ENCODE measurements around the gene KIAA1328. TPM values are rescaled to one million over a fixed set of nuclear protein-coding genes. Genes with fewer than 3 reads are reported as not detected.

The KIAA1328 gene
- total RNA-seq, 1 donor from 2014 or later = 8.4 TPM

DNA sequence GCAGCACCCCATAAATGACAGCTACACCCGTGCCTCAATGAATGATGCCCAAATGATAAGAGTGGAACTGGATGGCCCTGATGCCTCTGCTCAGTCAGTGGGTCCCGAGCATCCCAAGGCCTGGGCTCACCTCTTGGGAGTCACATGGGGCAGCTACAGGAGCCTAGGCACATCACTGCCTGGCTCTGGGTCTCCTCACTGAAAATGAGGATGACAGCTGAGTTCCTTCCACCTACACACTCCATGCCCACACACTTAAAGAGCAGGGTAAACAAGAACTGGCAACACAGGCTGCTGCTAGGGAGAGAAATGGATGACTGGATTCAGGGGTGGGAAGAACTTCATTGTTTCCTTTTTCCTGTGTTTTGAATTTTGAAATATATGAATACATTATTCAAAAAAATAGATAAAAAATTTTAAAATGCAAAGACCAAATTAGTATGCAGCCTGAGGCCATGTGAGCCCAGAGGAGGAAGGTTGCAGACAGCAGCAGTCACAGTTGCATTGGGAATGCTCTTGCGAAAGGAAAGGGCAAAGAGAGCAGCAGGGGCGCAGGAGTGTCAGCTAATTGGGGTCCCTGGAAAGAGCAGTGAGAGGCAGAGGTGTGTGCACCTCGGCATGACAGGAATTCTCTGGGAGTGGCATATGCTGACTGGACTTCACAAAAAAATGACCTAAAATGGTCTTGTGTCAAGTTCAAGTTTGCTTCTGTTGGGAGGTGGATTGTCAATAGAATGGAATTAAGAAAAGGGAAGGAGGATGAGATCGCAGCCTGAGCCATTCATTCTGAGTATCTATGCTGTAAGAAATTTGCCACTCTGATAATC lies 409.6 kb downstream of the KIAA1328 start:
- TF ChIP-seq, protein P1, sequence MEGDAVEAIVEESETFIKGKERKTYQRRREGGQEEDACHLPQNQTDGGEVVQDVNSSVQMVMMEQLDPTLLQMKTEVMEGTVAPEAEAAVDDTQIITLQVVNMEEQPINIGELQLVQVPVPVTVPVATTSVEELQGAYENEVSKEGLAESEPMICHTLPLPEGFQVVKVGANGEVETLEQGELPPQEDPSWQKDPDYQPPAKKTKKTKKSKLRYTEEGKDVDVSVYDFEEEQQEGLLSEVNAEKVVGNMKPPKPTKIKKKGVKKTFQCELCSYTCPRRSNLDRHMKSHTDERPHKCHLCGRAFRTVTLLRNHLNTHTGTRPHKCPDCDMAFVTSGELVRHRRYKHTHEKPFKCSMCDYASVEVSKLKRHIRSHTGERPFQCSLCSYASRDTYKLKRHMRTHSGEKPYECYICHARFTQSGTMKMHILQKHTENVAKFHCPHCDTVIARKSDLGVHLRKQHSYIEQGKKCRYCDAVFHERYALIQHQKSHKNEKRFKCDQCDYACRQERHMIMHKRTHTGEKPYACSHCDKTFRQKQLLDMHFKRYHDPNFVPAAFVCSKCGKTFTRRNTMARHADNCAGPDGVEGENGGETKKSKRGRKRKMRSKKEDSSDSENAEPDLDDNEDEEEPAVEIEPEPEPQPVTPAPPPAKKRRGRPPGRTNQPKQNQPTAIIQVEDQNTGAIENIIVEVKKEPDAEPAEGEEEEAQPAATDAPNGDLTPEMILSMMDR (IDR thresholded peaks at IDR 0.05) = no peak
- Histone ChIP-seq H3K27ac (no peak overlapping the region), H3K27me3 (no peaks in the 10 kb centered on the region), H3K36me3 (no peaks in the 10 kb centered on the region), H3K4me3 (no peak overlapping the region), H3K4me1 (no peaks in the 10 kb centered on the region), H3K9me3 (no peaks in the 10 kb centered on the region)
- no peak for DNase-seq (ENCODE audit: low spot score in 2 of 2)
- intact Hi-C loops (cut with DNase I) = no loop called here

DNA sequence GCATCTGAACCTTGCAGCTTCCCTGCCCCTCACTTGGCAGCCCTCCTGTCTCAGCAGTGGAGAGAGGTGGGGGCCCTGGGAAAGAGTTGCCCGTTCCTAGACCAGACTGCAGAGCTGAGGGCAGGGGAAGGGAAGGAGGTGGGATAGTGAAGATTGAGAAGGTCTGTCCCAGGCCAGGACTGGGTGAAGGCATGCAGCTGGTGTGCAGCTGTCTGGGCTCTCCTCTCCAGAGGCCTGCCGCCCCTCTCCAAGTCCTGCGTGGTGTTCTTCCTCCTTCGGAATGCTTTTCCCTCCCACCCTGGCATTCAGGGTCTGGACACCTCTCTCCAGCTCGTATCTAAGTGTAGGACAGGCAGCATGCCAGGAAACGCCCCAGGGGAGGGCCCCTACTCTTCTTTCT lies 413.2 kb downstream of the KIAA1328 start:
- no peaks in the 10 kb centered on the region for H3K9me3 ChIP-seq
- H3K36me3 ChIP-seq = no peaks in the 10 kb centered on the region
- intact Hi-C loops (cut with DNase I) = no loop called here
- TF ChIP-seq, protein P1 (IDR thresholded peaks at IDR 0.05) = no peak
- no peak overlapping the region for H3K27ac ChIP-seq
- H3K4me3 ChIP-seq = no peak overlapping the region
- DNase-seq (ENCODE audit: low spot score in 2 of 2) = no peak
- H3K27me3 ChIP-seq = no peaks in the 10 kb centered on the region
- no peaks in the 10 kb centered on the region for H3K4me1 ChIP-seq

DNA sequence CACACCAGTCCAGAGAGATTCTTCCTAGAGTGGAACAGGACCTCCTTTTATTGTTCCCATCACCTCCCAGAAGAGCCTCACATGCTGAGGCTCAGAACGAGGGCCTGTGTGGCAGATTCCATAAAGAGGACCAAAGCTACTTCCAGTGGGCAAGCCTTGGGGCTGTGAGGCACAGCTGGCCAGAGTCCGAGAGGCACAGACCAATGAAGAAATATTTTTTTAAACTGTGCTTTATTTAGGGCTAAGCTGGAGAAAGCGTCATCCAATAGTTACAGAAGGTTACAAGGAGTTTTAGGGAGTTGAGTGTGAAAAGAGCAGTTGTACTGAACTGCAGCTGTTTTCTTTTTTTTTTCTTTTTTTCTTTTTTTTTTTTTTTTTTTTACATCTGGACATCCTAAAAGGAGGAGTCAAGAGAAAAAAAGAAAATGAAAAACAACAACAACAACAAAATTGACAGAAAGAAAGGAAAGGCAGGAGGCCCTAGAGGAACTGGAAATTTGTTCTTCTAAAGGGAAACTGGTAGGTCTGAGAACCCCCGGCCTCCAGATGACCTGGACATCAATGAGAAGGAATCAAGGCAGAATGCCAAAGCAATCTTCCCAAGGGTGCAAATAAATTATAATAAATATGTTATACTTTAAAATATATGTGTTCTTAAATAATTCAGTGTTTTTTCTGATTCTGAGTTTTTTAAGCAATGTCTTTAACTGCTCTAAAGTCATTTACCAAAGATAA lies 414.1 kb downstream of the KIAA1328 start:
- H3K4me1 ChIP-seq = no peaks in the 10 kb centered on the region
- DNase-seq (ENCODE audit: low spot score in 2 of 2) = no peak
- no peak overlapping the region for H3K27ac ChIP-seq
- TF ChIP-seq, protein P1 (IDR thresholded peaks at IDR 0.05) = no peak
- H3K36me3 ChIP-seq = no peaks in the 10 kb centered on the region
- no peaks in the 10 kb centered on the region for H3K27me3 ChIP-seq
- no peak overlapping the region for H3K4me3 ChIP-seq
- intact Hi-C loops (cut with DNase I) = no loop called here
- H3K9me3 ChIP-seq = no peaks in the 10 kb centered on the region

DNA sequence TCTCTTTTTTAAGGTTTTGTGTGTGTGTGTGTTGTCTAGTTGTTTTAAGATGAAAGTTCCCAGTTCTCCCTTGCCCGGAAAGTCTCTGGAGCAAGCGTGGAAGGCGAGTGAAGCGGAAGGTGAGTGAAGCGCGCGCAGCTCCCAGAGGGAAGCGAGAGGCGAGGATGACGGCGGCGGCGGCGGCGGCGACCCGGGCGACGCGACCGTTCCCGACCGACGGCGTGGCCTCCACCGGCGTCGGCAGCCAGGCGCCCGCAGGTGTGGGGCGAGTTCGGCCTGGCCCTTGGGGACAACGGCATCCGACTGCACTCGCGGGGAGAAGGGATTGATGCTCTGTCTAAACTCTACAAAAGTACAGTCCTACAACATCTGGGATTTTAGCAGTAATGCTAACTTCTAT lies 414.8 kb downstream of the KIAA1328 start:
- TF ChIP-seq, protein P1 (IDR thresholded peaks at IDR 0.05) = no peak
- no peaks in the 10 kb centered on the region for H3K9me3 ChIP-seq
- H3K27ac ChIP-seq = no peak overlapping the region
- no peak for DNase-seq (ENCODE audit: low spot score in 2 of 2)
- intact Hi-C loops (cut with DNase I) = no loop called here
- no peaks in the 10 kb centered on the region for H3K27me3 ChIP-seq
- no peaks in the 10 kb centered on the region for H3K4me1 ChIP-seq
- no peaks in the 10 kb centered on the region for H3K36me3 ChIP-seq
- H3K4me3 ChIP-seq = no peak overlapping the region

DNA sequence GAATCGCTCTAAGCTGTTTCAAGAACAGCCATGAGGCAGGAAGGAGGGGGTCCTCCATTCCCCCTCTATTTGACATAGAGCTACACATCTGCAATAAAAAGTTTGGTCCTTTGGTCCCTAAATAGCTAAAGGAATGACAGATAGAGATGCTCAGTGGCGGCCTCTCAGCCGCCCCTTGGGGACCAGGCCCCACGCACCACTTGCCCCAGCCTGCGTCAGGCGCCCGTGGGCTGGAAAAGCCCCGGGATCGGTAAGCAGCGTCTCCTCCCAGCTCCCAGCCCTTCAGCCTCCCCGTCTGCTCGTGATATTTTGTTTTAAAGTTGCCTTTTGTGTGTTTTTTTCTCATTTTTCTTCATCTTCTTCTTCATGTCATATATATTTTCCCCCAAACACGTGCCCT lies 415.7 kb downstream of the KIAA1328 start:
- intact Hi-C loops (cut with DNase I) = no loop called here
- TF ChIP-seq, protein P1 (IDR thresholded peaks at IDR 0.05) = no peak
- no peaks in the 10 kb centered on the region for H3K27me3 ChIP-seq
- no peak for DNase-seq (ENCODE audit: low spot score in 2 of 2)
- H3K9me3 ChIP-seq = no peaks in the 10 kb centered on the region
- H3K36me3 ChIP-seq = no peaks in the 10 kb centered on the region
- H3K4me3 ChIP-seq = no peak overlapping the region
- H3K27ac ChIP-seq = no peak overlapping the region
- no peaks in the 10 kb centered on the region for H3K4me1 ChIP-seq

Measured in ascending aorta (tissue), 2 donors.